OCI-M2 (cell line): Measurements from ENCODE around the gene PSME2.

ENCODE experiments used
- DNase-seq: peaks from one replicate; lab custom pipeline; 2025; ENCODE audit not compliant: unreplicated experiment; lab: John Stamatoyannopoulos, UW

PSME2 gene

DNA sequence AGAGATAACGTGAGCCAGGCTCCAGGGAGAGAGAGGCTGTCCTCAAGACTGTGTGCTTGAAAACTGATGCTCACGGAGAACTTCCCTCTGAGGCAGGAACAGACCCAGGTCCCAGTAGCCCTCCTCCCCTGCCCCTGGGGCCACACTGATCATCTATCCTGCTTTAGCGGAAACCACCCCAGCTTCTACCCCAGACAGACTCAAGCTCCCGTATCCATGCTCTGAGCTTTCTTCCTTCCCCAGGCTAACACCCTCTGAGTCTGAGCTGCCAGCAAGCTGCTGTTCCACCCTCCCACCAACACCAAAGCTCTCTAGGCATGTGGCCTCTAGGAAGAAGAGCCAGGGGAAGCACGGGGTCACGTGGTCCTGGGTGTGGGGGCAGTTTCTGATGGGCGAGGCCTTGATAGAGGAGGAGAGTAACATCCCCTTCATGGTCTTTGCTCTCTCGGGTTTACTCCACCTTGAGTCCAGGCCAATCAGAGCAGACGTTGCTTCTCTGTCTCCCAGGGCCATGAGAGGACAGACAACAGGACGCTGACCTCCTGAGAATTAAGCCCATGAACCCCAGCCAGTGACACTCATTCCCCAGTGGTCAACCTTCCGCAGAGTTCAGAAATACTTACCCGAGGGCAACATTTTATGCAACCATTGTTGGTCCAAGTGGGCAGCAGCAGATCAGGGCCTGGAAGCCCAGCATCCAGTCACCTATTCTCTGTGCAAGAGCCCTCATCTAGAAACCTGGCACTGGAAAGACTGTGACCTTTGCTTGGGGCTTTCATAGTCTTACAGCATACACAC is 50.9 kb downstream of the PSME2 start:
- peak; percentile 64 for DNase-seq

GRCh38 chr14:24094841-24095270 is 51.6 kb downstream of the PSME2 start:
- peak; percentile 51 for DNase-seq

DNA sequence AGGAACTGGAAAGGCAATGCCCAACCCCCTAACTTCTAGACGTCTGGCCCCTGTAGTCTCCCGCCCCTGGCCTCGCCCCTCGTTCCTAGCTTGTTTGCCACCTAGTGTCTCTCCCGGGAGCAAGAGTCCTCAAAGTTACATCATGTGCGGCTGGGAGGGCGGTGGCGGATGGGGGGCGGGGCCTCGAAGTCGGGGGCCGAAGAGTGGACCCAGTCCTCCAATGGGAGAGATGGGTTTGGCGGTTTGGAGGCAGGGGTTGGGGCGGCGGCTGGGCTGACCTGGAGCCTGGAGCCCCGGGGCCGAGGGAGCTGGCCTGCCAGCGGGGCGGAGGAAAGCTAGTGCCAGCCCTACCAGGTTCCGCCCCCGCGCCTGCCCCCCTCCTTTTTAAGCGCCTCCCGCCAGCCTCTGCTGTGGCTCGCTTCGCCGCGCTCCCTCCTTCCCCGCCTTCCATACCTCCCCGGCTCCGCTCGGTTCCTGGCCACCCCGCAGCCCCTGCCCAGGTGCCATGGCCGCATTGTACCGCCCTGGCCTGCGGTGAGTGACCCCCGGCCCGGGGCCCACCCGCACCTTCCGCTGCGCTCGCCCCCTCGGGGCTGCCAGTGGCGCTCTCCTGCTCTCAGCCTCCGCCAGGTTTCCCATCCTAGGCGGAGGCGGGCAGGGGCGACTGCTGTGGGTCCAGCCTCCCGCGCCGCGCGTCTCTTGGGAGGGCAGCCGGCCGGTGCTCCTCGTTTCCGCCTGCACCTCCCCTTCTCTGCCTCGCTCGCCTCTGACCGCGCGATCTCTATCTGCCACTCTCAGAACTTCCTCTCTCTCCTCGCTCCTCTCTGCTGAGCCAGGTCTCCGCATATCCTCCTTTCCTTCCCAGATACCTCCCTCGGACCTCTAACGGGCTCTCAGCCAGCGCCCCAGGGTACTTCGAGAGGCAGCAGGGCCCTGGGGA is 52.2 kb downstream of the PSME2 start, which contains the start of gene PCK2:
Gene PCK2, plus strand, starts transcription at position 411 of the 940 bp plus-strand sequence. Its CDS starts 95 bp downstream, at position 506.
- DNase-seq: peak; percentile 60
